G401 (cell line): Measurements from ENCODE around the gene BTBD10. TPM values are rescaled to one million over a fixed set of nuclear protein-coding genes. Genes with fewer than 3 reads are reported as not detected.

Experiments
- DNase-seq: peaks from one replicate; pipeline ENCODE4 v3.0.0-alpha.2; 2015; ENCODE audit warnings: low spot score
- in situ Hi-C: cut with HindIII; loops from 2 replicates; pipeline ENCODE4 v1.10.0; 2016; ENCODE audit warnings: low sequenced_read_pairs, mixed read lengths
- total RNA-seq: library from RNA; depleted of rRNA; stranded (reverse); fragments of >200 nt; shearing (Covaris generic); gene quantifications from 2 replicates; pipeline ENCODE4 v1.2.3, GENCODE V29; 2014; rRNA removed

Gene BTBD10
- total RNA-seq, 1 experiment from 2014 or later, result 40.3 TPM

GRCh38 chr11:13347901-13348300, 115.1 kb downstream of the BTBD10 start:
- in situ Hi-C loops, result no loop called here
- no peak for DNase-seq

- DNase-seq, result no peak
- in situ Hi-C loops, result no loop called here
These were observed 116.6 kb downstream of the BTBD10 start for GRCh38 chr11:13346470-13346869.

GRCh38 chr11:13344818-13345217, 118.2 kb downstream of the BTBD10 start:
- DNase-seq, result no peak
- in situ Hi-C loops, result no loop called here

GRCh38 chr11:13343931-13344717, 118.9 kb downstream of the BTBD10 start:
- in situ Hi-C loops, result no loop called here
- peak; percentile 76 for DNase-seq

- in situ Hi-C loops, result no loop called here
These were observed 120.0 kb downstream of the BTBD10 start for GRCh38 chr11:13343067-13343466.

GRCh38 chr11:13341026-13341425, 122.0 kb downstream of the BTBD10 start:
- in situ Hi-C loops, result no loop called here
- DNase-seq, result no peak

More at GRCh38 chr11:13343067-13343466, 120.0 kb downstream of the BTBD10 start:
- DNase-seq, result no peak

GRCh38 chr11:13339195-13340153, 123.5 kb downstream of the BTBD10 start:
- no peak for DNase-seq
- in situ Hi-C loops, result no loop called here

DNA sequence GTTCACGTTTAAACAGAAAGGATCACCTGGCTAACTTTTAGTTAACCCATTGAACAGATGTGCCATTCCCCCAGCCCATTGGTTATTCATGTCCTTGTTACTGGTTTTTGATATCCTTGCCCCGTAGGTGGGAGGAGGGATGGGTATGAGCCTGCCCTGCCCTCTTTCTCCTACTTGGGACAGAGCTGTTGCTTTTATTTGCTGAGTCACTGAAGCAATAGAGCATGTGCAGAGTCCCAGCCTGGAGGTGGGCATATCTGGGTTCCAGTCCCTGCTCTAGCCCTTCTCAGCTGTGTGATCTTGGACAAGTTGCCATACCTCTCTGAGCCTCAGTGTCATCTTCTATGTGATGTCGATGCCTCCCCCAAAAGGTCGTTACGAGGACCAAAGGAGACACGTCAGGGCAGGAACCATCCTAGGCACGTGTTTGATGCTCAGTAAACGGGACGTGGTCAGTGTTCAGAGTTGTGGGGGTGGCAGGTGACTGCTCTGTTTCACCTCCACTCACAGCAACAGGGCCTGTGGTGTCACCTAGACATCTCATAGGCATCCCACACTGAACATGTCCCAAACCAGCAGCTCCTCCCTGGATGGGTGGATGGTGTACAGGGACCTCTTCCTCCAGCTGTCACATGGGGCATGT, 124.5 kb downstream of the BTBD10 start:
- no peak for DNase-seq

DNA sequence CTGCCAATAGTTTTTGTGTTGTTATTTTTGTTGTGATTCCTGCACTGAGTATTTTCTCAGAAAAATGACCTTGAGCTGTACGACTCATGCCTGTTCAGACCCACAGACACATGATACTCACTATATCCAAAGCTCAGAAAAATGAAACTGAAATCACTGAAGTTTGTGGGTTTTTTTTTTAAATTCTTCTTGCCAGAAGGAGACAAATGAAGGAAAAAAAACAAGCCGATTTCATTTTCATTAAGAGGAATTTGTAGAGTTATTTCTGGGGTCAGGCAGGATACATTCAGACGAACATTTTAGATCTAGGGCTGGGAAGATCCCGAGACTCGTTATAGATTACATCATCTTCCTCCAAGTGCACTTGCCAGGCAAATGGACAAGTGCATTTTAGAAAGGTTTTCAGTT, 125.0 kb downstream of the BTBD10 start:
- DNase-seq, result no peak
- in situ Hi-C loops, result no loop called here

More for the DNA sequence above, 124.5 kb downstream of the BTBD10 start:
- in situ Hi-C loops, result no loop called here

Other genes starting within 250 kb of the BTBD10 start
- gene BMAL1, start 185.4 kb downstream of the BTBD10 start, total RNA-seq, result 0.80 and 6.2 TPM in 2 replicates
- not detected in 2 replicates for gene PTH, start 32.8 kb upstream of the BTBD10 start, total RNA-seq
- gene FAR1, start 205.4 kb upstream of the BTBD10 start, total RNA-seq, result 29.7 and 52.7 TPM in 2 replicates